Cardiac septum (tissue), 1 donor: ENCODE results near the gene SNRK. TPM values are rescaled to one million over a fixed set of nuclear protein-coding genes. Genes with fewer than 3 reads are reported as not detected.

ENCODE experiments used
- DNase-seq: peaks from one replicate; pipeline ENCODE4 v3.0.0-alpha.2; 2020; ENCODE audit warnings: low spot score
- intact Hi-C: fragments of 100-400 bp; cut with DNase I; formaldehyde crosslinking; loops from one replicate; pipeline ENCODE4 v1.14.0; 2022
- total RNA-seq: library from RNA; stranded (reverse); fragmentation: NEBNext Ultra II Directional; extraction: Animal tissue kit (Norgen Biotek cat#: 25700); gene quantifications from one replicate; pipeline ENCODE4 v1.2.1, GENCODE V29; 2021
- donor health status: DM: no; HTN: no; CAD: no.

The SNRK gene
- total RNA-seq, 1 donor from 2014 or later, result 25.1 TPM

GRCh38 chr3:43298292-43298691, 12.0 kb downstream of the SNRK start:
- intact Hi-C loops, result no loop called here
- no peak for DNase-seq

GRCh38 chr3:43298761-43299160, 12.4 kb downstream of the SNRK start:
- no peak for DNase-seq
- intact Hi-C loops, result no loop called here

GRCh38 chr3:43302116-43302880, 16.0 kb downstream of the SNRK start:
- no peak for DNase-seq
- intact Hi-C loops, result no loop called here

- no peak for DNase-seq
- intact Hi-C loops, result no loop called here
These were observed 17.8 kb downstream of the SNRK start for GRCh38 chr3:43304126-43304525.

- intact Hi-C loops, result no loop called here
- no peak for DNase-seq
These were observed 20.9 kb downstream of the SNRK start for GRCh38 chr3:43307226-43307625.

GRCh38 chr3:43307649-43308048, 21.3 kb downstream of the SNRK start:
- intact Hi-C loops, result no loop called here
- no peak for DNase-seq

- intact Hi-C loops, result no loop called here
- DNase-seq, result no peak
These were observed 23.3 kb downstream of the SNRK start for GRCh38 chr3:43309372-43310305.

- DNase-seq, result no peak
- intact Hi-C loops, result loop anchor here (2.0 kb wide), 1 partner anchor 30 kb away; the partner anchor contains the start of gene SNRK
These were observed 30.6 kb downstream of the SNRK start for GRCh38 chr3:43316783-43317460.

GRCh38 chr3:43317461-43318316, 31.3 kb downstream of the SNRK start:
- no peak for DNase-seq
- intact Hi-C loops, result loop anchor here (2.0 kb wide), 1 partner anchor 31 kb away; the partner anchor contains the start of gene SNRK

- intact Hi-C loops, result no loop called here
- DNase-seq, result no peak
These were observed 33.0 kb downstream of the SNRK start for GRCh38 chr3:43319376-43319775.

GRCh38 chr3:43319794-43320193, 33.5 kb downstream of the SNRK start:
- intact Hi-C loops, result no loop called here
- no peak for DNase-seq

- no peak for DNase-seq
- intact Hi-C loops, result no loop called here
These were observed 33.9 kb downstream of the SNRK start for GRCh38 chr3:43320288-43320687.

- intact Hi-C loops, result no loop called here
- no peak for DNase-seq
These were observed 37.2 kb downstream of the SNRK start for GRCh38 chr3:43323541-43323940.

- intact Hi-C loops, result loop anchor here (5.0 kb wide), 1 partner anchor 100 kb away; no protein-coding TSS in a partner anchor
- no peak for DNase-seq
These were observed 40.7 kb downstream of the SNRK start for GRCh38 chr3:43326891-43327581.

GRCh38 chr3:43327582-43327979, 41.2 kb downstream of the SNRK start:
- DNase-seq, result no peak
- intact Hi-C loops, result loop anchor here (5.0 kb wide), 1 partner anchor 100 kb away; no protein-coding TSS in a partner anchor

GRCh38 chr3:43328653-43329052, 42.3 kb downstream of the SNRK start:
- intact Hi-C loops, result loop anchor here (5.0 kb wide), 1 partner anchor 99 kb away; no protein-coding TSS in a partner anchor

GRCh38 chr3:43330981-43331380, 44.6 kb downstream of the SNRK start:
- intact Hi-C loops, result no loop called here
- no peak for DNase-seq

More at GRCh38 chr3:43328653-43329052, 42.3 kb downstream of the SNRK start:
- no peak for DNase-seq

GRCh38 chr3:43331381-43331780, 45.0 kb downstream of the SNRK start:
- DNase-seq, result no peak
- intact Hi-C loops, result no loop called here
